ENCODE results near the gene RNF144A. TPM values are rescaled to one million over a fixed set of nuclear protein-coding genes. Genes with fewer than 3 reads are reported as not detected.

The RNF144A gene
- total and polyA plus RNA-seq, 2 of the 13 experiments (the other 11 are each of a cell fraction or from before 2014, with no cell fraction given): 13.9 to 16.5 TPM

DNA sequence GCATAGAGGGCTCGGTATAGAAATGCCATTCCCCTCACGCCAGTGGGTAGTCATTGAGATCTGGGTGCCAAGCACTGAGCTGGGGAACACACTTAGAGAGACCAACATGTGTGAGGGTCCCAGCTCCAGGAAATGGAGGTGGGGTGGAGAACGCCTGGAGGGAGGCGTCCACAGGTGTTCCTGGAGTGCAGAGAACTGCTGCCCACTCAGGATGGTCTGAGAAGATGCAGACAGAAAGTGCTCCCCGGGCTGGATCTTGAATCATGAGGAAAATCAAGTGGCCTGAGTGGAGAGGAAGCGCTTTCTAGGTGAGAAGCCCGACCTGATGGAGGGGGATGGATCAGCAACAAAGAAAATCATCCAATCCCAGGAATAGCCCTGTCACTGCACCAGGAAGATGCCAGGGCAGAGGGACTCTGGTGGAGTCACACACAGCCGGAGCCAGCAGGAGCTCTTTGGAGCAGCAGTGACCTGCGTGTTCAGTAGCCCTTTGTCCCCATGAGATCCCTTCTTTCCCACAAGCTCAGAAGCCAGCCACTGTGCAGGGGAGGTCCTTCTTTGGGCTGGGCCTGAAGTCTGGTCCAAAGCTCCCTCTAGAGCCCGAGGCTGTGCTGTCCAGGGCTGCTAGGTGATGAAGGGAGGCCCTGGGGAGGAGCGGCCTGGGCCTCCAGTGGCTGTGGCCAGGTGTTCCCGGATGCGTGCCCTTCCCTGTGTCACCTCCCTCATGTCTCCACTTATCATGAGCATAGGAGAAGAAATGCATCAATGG is 112.3 kb downstream of the RNF144A start (continued):
- 0 out of 2 replicates have a peak, but pooled peaks have one; percentile 11 for TF ChIP-seq ZNF574 (CRISPR knock-in tag; IDR thresholded peaks at IDR 0.05)
- no peak for TF ChIP-seq GTF2F1 (IDR thresholded peaks at IDR 0.05; ENCODE audit: low read length)
- TF ChIP-seq KDM5B (CRISPR knock-in tag; IDR thresholded peaks at IDR 0.05; ENCODE audit: borderline replicate concordance): peak; percentile 20; the same call in 1 of the 2 replicates
- no peak for TF ChIP-seq XRCC5 (optimal IDR thresholded peaks at IDR 0.05; ENCODE audit: low read length)
- peak; percentile 45; the same call in 1 of the 2 replicates for TF ChIP-seq ZNF501 (CRISPR knock-in tag; IDR thresholded peaks at IDR 0.05)
- TF ChIP-seq ETV6 (CRISPR knock-in tag; conservative IDR thresholded peaks at IDR 0.05): no peak
- no peak for TF ChIP-seq NFKB2 (CRISPR knock-in tag; IDR thresholded peaks at IDR 0.05; ENCODE audit: borderline replicate concordance)
- no peak for TF ChIP-seq KLF6 (CRISPR knock-in tag; IDR thresholded peaks at IDR 0.05)
- TF ChIP-seq MTF2 (CRISPR knock-in tag; IDR thresholded peaks at IDR 0.05; ENCODE audit: borderline replicate concordance): no peak
- no peak for TF ChIP-seq ZNF34 (CRISPR knock-in tag; IDR thresholded peaks at IDR 0.05; ENCODE audit: borderline replicate concordance)
- no peak for TF ChIP-seq HCFC1 (IDR thresholded peaks at IDR 0.05; ENCODE audit: low read depth, low read length)
- TF ChIP-seq, protein P1, sequence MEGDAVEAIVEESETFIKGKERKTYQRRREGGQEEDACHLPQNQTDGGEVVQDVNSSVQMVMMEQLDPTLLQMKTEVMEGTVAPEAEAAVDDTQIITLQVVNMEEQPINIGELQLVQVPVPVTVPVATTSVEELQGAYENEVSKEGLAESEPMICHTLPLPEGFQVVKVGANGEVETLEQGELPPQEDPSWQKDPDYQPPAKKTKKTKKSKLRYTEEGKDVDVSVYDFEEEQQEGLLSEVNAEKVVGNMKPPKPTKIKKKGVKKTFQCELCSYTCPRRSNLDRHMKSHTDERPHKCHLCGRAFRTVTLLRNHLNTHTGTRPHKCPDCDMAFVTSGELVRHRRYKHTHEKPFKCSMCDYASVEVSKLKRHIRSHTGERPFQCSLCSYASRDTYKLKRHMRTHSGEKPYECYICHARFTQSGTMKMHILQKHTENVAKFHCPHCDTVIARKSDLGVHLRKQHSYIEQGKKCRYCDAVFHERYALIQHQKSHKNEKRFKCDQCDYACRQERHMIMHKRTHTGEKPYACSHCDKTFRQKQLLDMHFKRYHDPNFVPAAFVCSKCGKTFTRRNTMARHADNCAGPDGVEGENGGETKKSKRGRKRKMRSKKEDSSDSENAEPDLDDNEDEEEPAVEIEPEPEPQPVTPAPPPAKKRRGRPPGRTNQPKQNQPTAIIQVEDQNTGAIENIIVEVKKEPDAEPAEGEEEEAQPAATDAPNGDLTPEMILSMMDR (CRISPR knock-in tag; IDR thresholded peaks at IDR 0.05): peak; percentile 67
- no peak for TF ChIP-seq ATRX (CRISPR knock-in tag; IDR thresholded peaks at IDR 0.05; ENCODE audit: borderline replicate concordance)
- no peak for TF ChIP-seq RXRA (CRISPR knock-in tag; IDR thresholded peaks at IDR 0.05)
- no peak for TF ChIP-seq HDAC1 (CRISPR knock-in tag; IDR thresholded peaks at IDR 0.05)
- TF ChIP-seq, protein P2, sequence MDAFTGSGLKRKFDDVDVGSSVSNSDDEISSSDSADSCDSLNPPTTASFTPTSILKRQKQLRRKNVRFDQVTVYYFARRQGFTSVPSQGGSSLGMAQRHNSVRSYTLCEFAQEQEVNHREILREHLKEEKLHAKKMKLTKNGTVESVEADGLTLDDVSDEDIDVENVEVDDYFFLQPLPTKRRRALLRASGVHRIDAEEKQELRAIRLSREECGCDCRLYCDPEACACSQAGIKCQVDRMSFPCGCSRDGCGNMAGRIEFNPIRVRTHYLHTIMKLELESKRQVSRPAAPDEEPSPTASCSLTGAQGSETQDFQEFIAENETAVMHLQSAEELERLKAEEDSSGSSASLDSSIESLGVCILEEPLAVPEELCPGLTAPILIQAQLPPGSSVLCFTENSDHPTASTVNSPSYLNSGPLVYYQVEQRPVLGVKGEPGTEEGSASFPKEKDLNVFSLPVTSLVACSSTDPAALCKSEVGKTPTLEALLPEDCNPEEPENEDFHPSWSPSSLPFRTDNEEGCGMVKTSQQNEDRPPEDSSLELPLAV (CRISPR knock-in tag; conservative IDR thresholded peaks at IDR 0.05; ENCODE audit: low read depth): no peak
- TF ChIP-seq MTERF4 (CRISPR knock-in tag; IDR thresholded peaks at IDR 0.05): 0 out of 2 replicates have a peak, but pooled peaks have one; percentile 48
- TF ChIP-seq NR2F6 (IDR thresholded peaks at IDR 0.05): peak; percentile 9
- no peak for TF ChIP-seq NR2F6 (CRISPR knock-in tag; IDR thresholded peaks at IDR 0.05)
- no peak for TF ChIP-seq YEATS2 (CRISPR knock-in tag; IDR thresholded peaks at IDR 0.05; ENCODE audit: borderline replicate concordance)
- no peak for TF ChIP-seq ZNF83 (CRISPR knock-in tag; IDR thresholded peaks at IDR 0.05; ENCODE audit: borderline replicate concordance)
- no peak for TF ChIP-seq GPN1 (CRISPR knock-in tag; IDR thresholded peaks at IDR 0.05; ENCODE audit: borderline replicate concordance)
- no peak for TF ChIP-seq ZNF337 (CRISPR knock-in tag; IDR thresholded peaks at IDR 0.05; ENCODE audit: borderline replicate concordance, low read depth)
- TF ChIP-seq MAF1 (CRISPR knock-in tag; IDR thresholded peaks at IDR 0.05; ENCODE audit: borderline replicate concordance): no peak

Measured in HepG2 (cell line).